OCI-LY3 (cell line): ENCODE measurements around the gene PLCB4.

Experiments used
- H2AFZ ChIP-seq: fragments of 200-600, 300-600 bp; shearing (Covaris generic); 2 replicates; pipeline ENCODE4 v1.6.0; 2014; ENCODE audit warnings: antibody characterized with exemption, low read depth, low read length
- H3K27ac ChIP-seq: fragments of 200-600, 300-600 bp; sonication (generic); 2 replicates; pipeline ENCODE4 v1.5.1; 2014; ENCODE audit warnings: mild to moderate bottlenecking, low read length, moderate library complexity, mixed read lengths
- H3K27me3 ChIP-seq: fragments of 200-600, 300-600 bp; sonication (generic); 2 replicates; pipeline ENCODE4 v1.6.1; 2014; ENCODE audit warnings: low read depth, low read length, mixed read lengths
- H3K36me3 ChIP-seq: fragments of 200-600, 300-600 bp; sonication (generic); replicated peaks from 2 replicates; pipeline ENCODE3; 2014; ENCODE audit warnings: low read depth, low read length, mixed read lengths
- H3K4me1 ChIP-seq: fragments of 300-600, 200-600 bp; sonication (generic); 2 replicates; pipeline ENCODE4 v1.6.1; 2014; ENCODE audit warnings: low read length, mixed read lengths
- H3K4me2 ChIP-seq: fragments of 200-600, 300-600 bp; sonication (generic); 2 replicates; pipeline ENCODE4 v1.6.1; 2014; ENCODE audit warnings: low read length, mixed read lengths
- H3K4me3 ChIP-seq: fragments of 300-600, 200-600 bp; sonication (generic); 2 replicates; pipeline ENCODE4 v1.5.1; 2014; ENCODE audit warnings: antibody characterized with exemption, mild to moderate bottlenecking, low read length, moderate library complexity
- H3K79me2 ChIP-seq: fragments of 300-600, 200-600 bp; shearing (Covaris generic); 2 replicates; pipeline ENCODE4 v1.6.1; 2014; ENCODE audit warnings: mild to moderate bottlenecking, low read length, mixed read lengths
- H3K9ac ChIP-seq: fragments of 300-600, 200-600 bp; shearing (Covaris generic); 2 replicates; pipeline ENCODE4 v1.6.0; 2014; ENCODE audit warnings: mild to moderate bottlenecking, low read length, moderate library complexity
- H3K9me3 ChIP-seq: fragments of 200-600, 300-600 bp; shearing (Covaris generic); 2 replicates; pipeline ENCODE4 v1.6.1; 2014; ENCODE audit warnings: low read length, mixed read lengths; ENCODE audit not compliant: insufficient read depth
- H4K20me1 ChIP-seq: fragments of 200-600, 300-600 bp; sonication (generic); 2 replicates; pipeline ENCODE4 v1.6.1; 2016; ENCODE audit warnings: low read length, mixed read lengths; ENCODE audit not compliant: insufficient read depth
- CTCF ChIP-seq: fragments of 200-600, 300-600 bp; sonication (generic); IDR thresholded peaks from 2 replicates; pipeline ENCODE4 v1.5.1; 2014; ENCODE audit warnings: antibody characterized with exemption, low read length, low read depth
- EZH2phosphoT487 ChIP-seq: fragments of 200-600 bp; shearing (Covaris generic); IDR thresholded peaks from 2 replicates; pipeline ENCODE4 v1.6.1; 2018; ENCODE audit warnings: antibody characterized with exemption, mixed run types, low read depth

PLCB4 gene

GRCh38 chr20:9368893-9369292, 300.0 kb downstream of the PLCB4 start:
- no peaks in the 10 kb centered on the region for H3K9me3 ChIP-seq
- no peaks in the 10 kb centered on the region for H3K79me2 ChIP-seq
- no peak overlapping the region for H3K9ac ChIP-seq
- no peak overlapping the region for H3K4me3 ChIP-seq
- no peaks in the 10 kb centered on the region for H3K36me3 ChIP-seq
- no peaks in the 10 kb centered on the region for H3K4me1 ChIP-seq
- no peak overlapping the region for H3K27ac ChIP-seq
- H3K4me2 ChIP-seq = no peak overlapping the region
- H3K27me3 ChIP-seq = peaks cover 2% of the 10 kb centered on the region
- no peak overlapping the region for H2AFZ ChIP-seq
- no peaks in the 10 kb centered on the region for H4K20me1 ChIP-seq
- TF ChIP-seq CTCF (no peak), EZH2phosphoT487 (no peak)

GRCh38 chr20:9369557-9369956, 300.7 kb downstream of the PLCB4 start:
- no peaks in the 10 kb centered on the region for H4K20me1 ChIP-seq
- H3K4me1 ChIP-seq = no peaks in the 10 kb centered on the region
- H3K4me3 ChIP-seq = no peak overlapping the region
- H3K9ac ChIP-seq = no peak overlapping the region
- H3K27me3 ChIP-seq = peaks cover 8% of the 10 kb centered on the region
- H3K4me2 ChIP-seq = no peak overlapping the region
- H3K36me3 ChIP-seq = no peaks in the 10 kb centered on the region
- H3K27ac ChIP-seq = no peak overlapping the region
- H2AFZ ChIP-seq = no peak overlapping the region
- H3K79me2 ChIP-seq = no peaks in the 10 kb centered on the region
- H3K9me3 ChIP-seq = no peaks in the 10 kb centered on the region
- TF ChIP-seq EZH2phosphoT487 (no peak), CTCF (no peak)

GRCh38 chr20:9374072-9374471, 305.2 kb downstream of the PLCB4 start:
- H3K79me2 ChIP-seq = no peaks in the 10 kb centered on the region
- no peak overlapping the region for H3K9ac ChIP-seq
- H3K4me3 ChIP-seq = no peak overlapping the region
- no peaks in the 10 kb centered on the region for H3K9me3 ChIP-seq
- no peak overlapping the region for H3K4me2 ChIP-seq
- no peaks in the 10 kb centered on the region for H4K20me1 ChIP-seq
- no peaks in the 10 kb centered on the region for H3K36me3 ChIP-seq
- no peak overlapping the region for H2AFZ ChIP-seq
- peaks cover 28% of the 10 kb centered on the region for H3K27me3 ChIP-seq
- TF ChIP-seq CTCF (no peak), EZH2phosphoT487 (no peak)
- H3K4me1 ChIP-seq = no peaks in the 10 kb centered on the region
- H3K27ac ChIP-seq = no peak overlapping the region

- Histone ChIP-seq H3K4me1 (no peaks in the 10 kb centered on the region), H2AFZ (no peak overlapping the region), H3K36me3 (no peaks in the 10 kb centered on the region), H3K9me3 (no peaks in the 10 kb centered on the region), H3K4me3 (no peak overlapping the region), H3K9ac (no peak overlapping the region), H4K20me1 (no peaks in the 10 kb centered on the region), H3K79me2 (no peaks in the 10 kb centered on the region), H3K4me2 (no peak overlapping the region), H3K27ac (no peak overlapping the region), H3K27me3 (peaks cover 28% of the 10 kb centered on the region)
- TF ChIP-seq EZH2phosphoT487 = no peak
- no peak for TF ChIP-seq CTCF
These were observed 305.6 kb downstream of the PLCB4 start for GRCh38 chr20:9374480-9374879.
